Effector CD4-positive, alpha-beta T cell (primary cell): ENCODE measurements around the gene EBF3.

Experiments
- DNase-seq: peaks from one replicate; pipeline ENCODE4 v3.0.0-alpha.2; 2020

EBF3 gene

DNA sequence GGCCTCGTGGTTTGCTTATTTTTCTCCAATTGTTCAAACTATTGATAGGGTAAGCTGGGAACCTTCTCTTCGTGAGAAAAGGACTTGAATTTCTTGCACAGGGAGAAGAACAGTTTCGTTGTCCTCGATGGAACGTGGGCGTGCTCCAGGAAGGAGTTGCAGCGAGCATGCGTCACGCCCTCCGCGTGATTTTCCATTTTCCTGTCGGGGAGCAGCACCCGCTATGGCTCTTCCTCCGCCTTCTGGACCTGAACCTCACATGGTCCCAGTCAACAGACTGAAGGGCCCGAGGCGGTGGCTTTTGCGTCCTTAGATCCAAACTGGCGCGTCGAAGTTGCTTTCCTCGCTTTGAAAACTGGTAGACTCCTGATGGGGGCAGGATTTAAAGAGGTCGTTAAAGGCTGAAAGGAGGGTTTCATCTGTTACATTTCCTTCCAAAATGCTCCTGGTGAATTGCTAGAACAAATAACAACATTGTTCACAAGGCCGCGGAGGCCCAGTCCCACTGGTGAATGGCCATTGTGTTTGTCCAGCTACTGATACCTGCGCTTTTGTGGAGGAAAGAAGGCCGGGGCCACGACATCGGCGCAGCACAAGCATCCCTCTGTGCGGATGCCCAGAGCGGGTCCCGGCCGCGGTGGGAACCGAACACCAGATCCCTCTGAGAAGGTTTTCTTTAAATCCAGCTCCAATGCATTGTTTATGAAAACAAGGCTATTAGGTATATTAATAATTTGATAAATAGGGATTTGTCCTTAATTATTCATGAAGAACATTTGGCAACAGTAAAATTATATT lies 75.9 kb downstream of the EBF3 start:
- DNase-seq = no peak

DNA sequence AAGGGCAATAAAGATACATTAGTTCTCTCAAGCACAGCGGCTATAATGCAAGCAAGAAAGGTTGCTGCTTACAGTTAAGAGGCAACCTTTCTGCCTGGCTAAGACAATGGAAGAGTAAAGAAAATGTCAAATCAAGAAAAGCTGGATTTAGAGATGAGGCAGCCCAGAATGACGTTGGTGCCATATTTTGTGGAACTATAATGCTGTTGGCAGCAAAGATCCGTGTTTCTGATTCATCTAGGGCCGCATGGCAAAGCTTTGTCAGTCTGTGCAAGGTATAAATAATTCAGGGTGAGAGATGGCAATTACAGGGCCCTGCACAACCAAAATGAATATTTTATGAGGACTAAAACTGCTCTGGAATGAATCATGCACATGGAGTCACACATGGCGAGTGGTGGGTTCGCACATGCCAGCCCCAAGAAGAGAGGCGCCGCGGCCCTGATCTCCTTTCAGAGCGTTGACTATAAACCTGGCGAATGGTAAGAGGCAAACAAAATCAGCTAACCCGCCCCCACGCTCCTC lies 76.6 kb downstream of the EBF3 start:
- DNase-seq = no peak

- DNase-seq = no peak
Observed at GRCh38 chr10:129886263-129886662, 77.8 kb downstream of the EBF3 start.

DNA sequence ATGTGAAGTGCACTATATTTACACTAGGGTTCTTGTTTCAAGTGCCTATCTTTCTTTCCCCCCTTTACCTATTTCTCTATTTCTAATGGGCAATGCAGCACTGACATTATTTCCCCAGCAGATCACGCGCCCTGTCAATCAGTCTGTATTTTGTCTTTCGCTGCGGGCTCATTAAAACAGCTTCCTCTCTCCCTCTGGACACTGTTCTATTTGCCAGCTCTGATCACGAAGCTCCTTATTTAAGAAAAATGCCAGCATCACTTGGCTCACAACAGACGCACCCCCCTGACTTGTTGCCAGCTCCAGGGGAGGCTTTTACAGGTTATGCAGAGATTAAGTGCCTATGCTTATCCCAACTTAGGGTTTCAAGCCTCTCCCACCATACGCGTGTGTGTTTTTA lies 78.5 kb downstream of the EBF3 start:
- no peak for DNase-seq

DNA sequence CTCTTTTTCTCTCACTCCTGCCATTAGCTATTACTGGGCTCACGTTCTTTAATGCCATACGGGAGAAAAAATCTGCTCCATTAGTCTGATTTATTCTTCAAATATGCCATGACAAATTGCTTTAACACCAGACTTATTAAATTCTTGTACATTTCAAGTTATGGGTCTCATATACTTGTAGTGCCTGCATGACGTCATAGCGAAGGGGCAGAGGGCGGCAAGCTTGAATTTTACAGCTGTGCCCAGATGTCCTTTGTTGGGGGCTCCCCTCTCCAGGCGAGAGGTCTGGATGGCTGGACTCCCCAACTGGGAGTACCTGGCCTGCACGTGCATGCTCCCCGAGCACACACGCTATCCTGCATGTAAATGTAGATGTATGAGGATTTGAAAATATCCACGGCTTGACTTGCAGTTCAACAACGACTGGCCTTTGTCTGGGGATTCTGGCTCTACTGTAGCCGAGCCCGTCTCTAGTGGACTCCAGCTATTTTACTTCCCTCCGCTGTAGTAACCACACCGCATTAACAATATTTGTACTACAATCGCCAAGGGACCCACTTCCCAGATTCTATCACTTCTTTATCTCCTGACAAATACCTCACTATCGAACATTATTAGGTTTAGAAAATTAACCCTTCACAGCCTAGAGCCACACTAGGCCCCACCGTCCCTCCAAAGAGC lies 79.5 kb downstream of the EBF3 start:
- DNase-seq = no peak

DNA sequence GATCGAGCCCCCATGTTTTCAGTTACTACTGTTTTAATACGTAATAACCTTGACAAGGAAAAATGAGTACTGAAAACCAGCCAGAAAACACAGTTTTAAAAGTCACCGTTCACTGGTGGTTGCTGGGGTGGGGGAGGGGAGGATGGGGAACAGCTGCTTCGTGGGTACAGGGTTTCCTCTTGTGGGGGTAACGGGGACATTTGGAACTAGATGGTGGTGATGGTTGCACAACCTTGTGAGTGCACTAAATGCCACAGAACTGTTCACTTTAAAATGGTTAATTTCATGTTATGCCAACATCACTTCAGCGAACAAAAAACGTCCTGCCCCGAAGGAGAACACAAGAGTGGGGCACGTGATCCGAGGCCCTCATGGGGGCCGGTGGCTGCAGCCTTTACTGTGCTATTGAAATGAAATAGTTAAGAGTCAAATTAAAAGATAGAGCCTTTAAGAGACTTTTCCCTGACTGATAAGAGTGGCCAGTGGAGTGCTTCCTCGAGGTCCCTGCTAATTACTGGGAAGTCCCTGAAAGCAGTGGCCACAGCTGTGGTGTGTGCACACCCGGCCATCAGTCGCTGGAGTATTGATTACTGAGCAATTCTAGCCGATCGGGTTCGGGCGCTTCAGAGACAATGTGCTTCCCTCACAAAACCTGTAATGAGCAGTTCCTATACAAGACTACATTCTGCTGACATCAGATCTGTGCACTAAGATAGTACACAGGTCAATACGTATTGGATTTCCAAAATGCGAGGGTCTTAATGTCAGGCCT lies 80.3 kb downstream of the EBF3 start:
- no peak for DNase-seq

DNA sequence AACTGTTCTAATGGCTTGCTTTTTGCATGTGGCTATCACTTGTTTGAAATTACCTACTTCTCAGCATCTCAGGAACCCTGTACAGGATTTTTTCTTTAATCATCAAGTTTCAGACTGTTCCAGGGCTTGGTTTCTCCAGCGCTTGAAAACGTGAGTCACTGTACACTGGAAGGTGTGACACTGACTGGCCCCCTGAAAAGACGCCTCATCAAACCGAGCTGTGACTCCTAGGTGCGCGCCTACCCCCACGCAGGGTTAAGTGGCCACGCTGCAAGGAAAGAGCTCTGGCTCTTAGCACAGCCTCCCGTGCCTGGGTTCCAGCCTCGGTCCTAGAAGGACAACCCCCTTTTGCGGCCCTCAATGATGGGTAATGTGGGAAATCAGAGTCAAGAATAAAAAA lies 81.0 kb downstream of the EBF3 start:
- no peak for DNase-seq

GRCh38 chr10:129882291-129883010 lies 81.6 kb downstream of the EBF3 start:
- DNase-seq = no peak

- DNase-seq = no peak
Observed at GRCh38 chr10:129881641-129882040, 82.4 kb downstream of the EBF3 start.

DNA sequence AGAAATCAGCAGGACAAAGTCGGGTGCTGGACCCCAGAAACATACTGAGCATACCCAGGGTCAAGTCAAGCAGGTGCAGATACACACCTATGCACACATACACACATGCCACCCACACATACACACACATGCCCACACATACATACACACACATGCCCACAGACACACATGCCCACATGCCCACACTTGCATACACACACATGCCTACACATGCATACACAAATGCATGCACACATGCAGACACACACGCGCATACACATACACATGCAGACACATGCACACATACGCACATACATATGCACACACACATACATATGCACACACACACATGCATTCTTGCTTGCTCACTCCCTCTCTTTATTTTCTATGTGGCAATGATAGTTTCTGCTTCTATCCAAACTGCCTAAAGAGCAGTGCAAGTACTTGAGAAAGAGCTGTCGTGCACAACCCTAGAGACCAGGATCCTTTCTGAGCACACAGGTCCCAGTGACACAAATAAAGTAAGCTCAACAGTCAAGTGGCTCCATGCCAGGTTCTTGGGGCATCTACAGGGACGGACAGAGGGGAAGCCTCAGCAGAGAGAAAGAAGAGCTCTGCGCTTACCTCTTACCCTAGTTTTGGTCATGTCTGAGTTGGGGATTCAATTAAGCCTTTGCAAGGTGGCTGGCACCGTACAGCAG lies 83.7 kb downstream of the EBF3 start:
- no peak for DNase-seq

DNA sequence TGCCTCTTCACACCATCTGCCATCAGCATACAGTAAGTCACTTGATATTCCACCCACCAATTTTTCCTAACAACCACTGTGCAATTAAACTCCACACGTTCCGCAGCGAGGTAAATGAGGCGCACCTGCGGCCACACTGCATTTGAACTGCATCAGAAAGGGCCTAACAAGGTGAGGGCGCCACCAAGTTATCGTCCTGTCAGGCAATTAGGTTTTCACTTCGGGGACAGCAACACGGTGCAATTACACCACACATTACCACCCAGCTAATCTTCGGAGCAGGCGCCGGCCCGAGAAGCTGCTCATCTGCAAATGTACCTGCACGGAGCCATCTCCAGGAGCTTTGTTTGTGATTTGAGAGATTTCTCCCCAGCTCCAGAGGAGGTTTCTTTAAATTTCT lies 84.4 kb downstream of the EBF3 start:
- DNase-seq = no peak

DNA sequence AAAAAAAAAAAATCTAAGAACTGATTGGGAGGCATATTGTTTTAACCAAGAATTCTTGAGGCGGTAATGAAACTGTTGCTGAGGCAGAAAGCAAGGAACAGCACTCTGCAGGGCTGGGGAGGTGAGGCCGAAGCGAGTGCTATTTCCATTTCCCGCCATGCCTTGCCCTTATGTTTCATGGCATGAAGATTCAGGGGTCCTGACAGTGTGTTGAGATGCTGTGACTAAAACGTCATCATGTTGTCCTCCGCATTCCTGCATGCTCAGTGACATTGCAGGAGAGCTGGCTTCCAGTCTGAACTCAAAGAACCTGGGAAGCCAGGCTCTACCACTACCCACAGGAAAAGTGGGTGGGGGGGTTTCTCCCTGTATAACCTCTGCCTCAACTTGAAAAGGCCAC lies 85.2 kb downstream of the EBF3 start:
- DNase-seq = no peak

DNA sequence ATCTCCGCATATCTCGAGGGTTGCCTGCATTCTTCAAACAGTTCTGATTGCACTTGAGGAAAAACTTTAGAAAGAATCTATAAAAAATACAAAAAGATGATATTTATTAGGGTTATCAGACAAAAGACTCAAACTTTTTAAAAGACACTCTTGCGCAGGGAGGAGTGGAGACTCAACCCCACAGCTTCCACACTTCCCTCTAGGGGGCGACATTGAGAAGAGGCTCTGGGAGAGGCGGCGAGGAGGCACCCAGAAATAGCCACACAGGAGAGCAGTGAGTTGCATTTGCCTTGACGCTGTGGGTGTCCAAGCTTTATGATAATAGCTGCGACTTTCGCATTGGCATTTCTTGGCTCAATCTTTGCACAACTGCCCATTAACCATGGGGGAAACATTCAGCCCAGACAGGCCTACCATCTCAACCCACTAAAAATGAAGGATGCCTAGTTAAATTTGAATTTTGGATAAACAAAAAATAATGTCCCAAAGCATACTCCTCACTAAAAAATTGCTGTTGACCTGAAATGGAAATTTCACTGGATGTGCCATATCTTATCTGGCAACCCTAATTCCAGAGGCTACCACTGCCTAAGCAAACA lies 86.2 kb downstream of the EBF3 start:
- DNase-seq = peak; percentile 14

- no peak for DNase-seq
Observed at GRCh38 chr10:129876838-129877237, 87.2 kb downstream of the EBF3 start.

GRCh38 chr10:129875993-129876726 lies 87.9 kb downstream of the EBF3 start:
- DNase-seq = no peak

GRCh38 chr10:129873351-129873750 lies 90.7 kb downstream of the EBF3 start:
- no peak for DNase-seq

DNA sequence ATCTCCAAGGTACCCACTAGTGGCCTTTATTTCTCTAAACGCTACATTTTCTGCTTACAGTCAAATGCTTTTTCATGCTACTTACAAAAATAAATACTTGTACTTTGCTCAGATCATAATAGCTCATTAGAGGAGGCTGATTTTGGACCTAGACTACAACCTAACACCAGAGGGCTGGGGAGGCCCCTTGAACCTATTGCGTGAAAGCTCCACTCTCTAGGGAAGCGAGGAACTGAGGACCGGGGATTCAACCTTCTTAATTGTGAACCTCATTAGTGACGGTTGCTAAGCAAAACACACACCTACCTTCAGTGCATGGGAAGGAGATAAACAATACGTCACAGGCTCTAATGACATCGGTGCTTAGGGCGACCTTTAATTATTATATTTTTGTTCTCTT lies 92.1 kb downstream of the EBF3 start:
- DNase-seq = no peak

DNA sequence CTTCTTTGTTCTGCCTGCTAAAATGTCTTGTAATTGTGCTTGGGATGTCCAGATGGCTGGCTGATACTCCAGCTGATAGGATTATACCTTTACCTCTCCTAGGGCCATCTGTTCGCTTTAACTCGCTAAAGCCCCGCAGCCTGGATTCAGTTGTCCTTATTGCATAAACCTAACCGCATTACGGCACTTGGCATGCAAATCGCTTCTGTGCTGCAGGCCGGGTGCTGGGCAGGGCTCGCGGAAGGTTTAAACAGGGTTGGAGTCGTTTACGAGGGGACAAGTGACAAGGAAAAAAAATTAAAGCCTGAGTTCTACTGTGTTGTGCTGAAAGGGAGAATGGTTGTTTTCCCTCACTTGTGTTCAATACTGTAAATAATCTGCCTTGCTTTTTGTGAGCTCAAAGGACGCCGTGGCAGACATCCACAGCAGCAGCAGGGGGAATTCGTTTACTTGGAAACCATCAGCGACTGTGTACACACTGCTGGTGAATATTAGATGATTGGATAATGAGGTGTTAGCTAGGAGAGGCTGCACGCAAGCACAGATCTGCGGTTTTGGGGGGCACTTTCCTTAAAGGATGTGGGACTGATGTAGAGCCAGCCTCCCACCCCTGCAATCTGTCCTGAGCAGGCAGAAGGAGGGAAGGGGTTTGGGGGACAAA lies 93.0 kb downstream of the EBF3 start:
- DNase-seq = no peak

DNA sequence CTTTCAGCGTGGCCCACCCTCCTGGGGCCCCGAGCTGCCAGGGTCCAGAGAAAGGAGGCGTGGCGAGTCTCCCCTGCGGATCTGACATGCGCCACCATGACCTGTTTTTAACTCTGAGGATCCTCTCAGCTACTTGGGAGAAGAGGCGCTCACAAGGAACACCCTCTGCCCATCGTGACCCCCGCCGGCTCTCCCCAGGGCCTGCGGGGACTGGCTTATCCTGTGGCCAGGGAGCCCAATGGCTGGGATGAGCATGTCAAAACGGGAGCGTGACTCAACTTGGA lies 93.7 kb downstream of the EBF3 start:
- no peak for DNase-seq

GRCh38 chr10:129869596-129870473 lies 94.2 kb downstream of the EBF3 start:
- no peak for DNase-seq
